HAP-1 (cell line): ENCODE measurements around the gene REX1BD.
"Not testable (repeated sequence)": the region's sequence is repeated elsewhere in the genome, so short reads cannot be mapped to it uniquely, and the experiment has no call there.

ENCODE experiments used
- DNase-seq, 2 experiments: peaks; one replicate each; pipeline ENCODE4 v3.0.0-alpha.2; 2016 to 2020; ENCODE audit warnings: low spot score in 2 of 2
- H3K27me3 ChIP-seq: fragments of 250-450 bp; sonication (Bioruptor Pico); 2 replicates; pipeline ENCODE4 v1.5.1; 2020; ENCODE audit warnings: low read depth, mild to moderate bottlenecking, moderate library complexity
- H3K36me3 ChIP-seq: fragments of 250-450 bp; sonication (Bioruptor Pico); replicated peaks from 2 replicates; pipeline ENCODE4 v1.5.1; 2020; ENCODE audit warnings: mild to moderate bottlenecking
- H3K4me1 ChIP-seq: fragments of 250-450 bp; sonication (Bioruptor Pico); 2 replicates; pipeline ENCODE4 v1.5.1; 2020; ENCODE audit warnings: mild to moderate bottlenecking
- H3K4me3 ChIP-seq: fragments of 250-450 bp; sonication (Bioruptor Pico); 2 replicates; pipeline ENCODE4 v1.5.1; 2020; ENCODE audit warnings: mild to moderate bottlenecking, moderate library complexity
- H3K9me3 ChIP-seq: fragments of 250-450 bp; sonication (Bioruptor Pico); 2 replicates; pipeline ENCODE4 v1.5.1; 2020; ENCODE audit warnings: mild to moderate bottlenecking, moderate library complexity
- in situ Hi-C: fragments of 300-500 bp; cut with MboI; formaldehyde crosslinking; loops from 3 replicates; pipeline ENCODE4 v1.14.3; 2020; ENCODE audit warnings: low sequenced_read_pairs, inconsistent platforms, mixed read lengths

REX1BD gene

DNA sequence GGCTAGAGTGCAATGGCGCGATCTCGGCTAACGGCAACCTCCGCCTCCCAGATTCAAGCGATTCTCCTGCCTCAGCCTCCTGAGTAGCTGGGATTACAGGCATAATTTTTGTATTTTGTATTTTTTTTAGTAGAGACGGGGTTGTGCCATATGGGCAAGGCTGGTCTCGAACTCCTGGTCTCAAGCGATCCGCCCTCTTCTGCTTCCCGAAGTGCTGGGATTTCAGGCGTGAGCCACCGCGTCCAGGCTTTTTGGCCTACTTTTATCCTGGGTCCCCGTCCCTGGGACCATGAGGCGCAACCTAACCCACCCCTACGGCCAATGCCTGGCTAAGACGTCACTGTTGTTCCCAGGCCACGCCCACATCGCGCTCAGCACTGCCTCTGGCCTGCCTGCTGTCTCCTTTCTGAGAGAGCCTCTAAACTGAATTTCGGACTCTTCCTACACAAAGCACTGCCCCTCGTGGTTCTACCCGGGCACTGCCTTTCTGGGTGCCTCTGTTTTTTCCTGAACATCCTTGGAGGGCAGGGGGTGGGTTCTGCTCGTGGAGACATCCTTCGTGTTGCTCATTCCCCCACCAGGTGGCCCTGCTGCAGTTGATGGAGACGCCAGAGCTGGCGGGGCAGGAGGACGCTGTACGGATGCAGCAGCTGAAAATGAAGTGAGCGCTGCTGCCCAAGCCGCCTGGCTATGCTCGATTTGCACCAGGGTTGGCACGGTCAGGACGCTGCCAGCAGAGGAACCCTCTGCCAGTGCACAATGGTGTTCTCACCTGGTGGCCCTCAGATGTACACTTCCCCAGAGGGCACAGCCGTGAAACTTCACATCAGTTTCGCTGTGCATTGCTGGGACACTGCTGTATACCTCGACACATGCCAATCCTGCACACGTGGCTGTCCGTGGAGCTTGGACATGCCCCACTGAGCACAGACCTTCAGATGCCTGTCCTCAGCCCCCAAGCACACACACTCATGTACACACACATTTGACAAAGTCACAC is 2.0 kb downstream of the REX1BD start:
- peak in 1 of 2 experiments; percentile 70 for DNase-seq
- H3K36me3 ChIP-seq: peaks cover 16% of the 10 kb centered on the region
- in situ Hi-C loops: no loop called here
- H3K4me1 ChIP-seq: peaks cover 22% of the 10 kb centered on the region
- 0 out of 2 replicates have a peak, but pooled peaks cover 3% of the 10 kb centered on the region for H3K9me3 ChIP-seq
- H3K27me3 ChIP-seq: 0 out of 2 replicates have a peak, but pooled peaks cover under 1% of the 10 kb centered on the region
- H3K4me3 ChIP-seq: peak overlapping the region; percentile 79; the same call in 1 of the 2 replicates

DNA sequence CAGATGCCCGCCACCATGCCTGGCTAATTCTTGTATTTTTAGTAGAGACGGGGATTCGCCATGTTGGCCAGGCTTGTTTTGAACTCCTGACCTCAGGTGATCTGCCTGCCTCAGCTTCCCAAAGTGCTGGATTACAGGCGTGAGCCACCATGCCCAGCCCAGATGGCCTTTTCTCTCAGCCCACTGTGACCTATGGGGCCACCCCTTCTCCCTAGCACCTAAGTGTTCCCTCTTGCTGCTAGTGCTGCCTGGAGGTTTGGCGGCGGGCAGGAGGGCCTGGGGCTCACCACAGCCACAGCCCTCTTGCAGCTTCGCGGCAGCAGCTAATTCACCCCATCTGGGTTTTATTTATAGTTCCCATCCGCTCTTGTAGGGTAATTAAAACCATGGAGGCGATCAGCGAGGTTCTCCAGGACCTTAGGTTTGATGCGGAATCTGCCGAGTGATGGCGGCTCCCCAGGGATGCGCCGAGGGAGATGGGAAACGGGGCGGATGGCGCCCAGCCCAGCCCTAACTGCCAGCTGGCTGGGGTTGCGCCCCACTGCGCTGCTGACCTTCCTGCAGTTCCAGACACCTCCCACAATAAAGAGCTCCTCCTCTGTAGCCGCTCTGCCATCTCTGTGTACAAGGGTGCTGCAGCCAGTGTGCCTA is 3.3 kb downstream of the REX1BD start:
- no peak for DNase-seq
- Histone ChIP-seq H3K9me3 (0 out of 2 replicates have a peak, but pooled peaks cover 3% of the 10 kb centered on the region), H3K4me1 (peaks cover 22% of the 10 kb centered on the region), H3K4me3 (no peak overlapping the region), H3K36me3 (peaks cover 16% of the 10 kb centered on the region), H3K27me3 (no peaks in the 10 kb centered on the region)
- in situ Hi-C loops: no loop called here

DNA sequence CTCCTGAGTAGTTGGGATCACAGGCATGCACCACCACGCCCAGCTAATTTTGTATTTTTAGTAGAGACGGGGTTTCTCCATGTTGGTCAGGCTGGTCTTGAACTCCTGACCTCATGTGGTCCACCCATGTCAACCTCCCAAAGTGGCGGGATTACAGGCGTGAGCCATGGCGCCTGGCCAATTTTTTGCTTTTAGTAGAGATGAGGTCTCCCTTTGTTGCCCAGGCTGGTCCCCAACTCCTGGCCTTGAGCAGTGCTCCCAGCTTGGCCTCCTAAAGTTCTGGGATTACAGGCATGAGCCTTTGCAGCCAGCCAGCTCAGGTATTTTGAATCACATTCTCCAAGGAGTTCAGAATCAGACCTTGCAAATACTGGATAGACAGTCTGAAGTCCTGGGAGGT is 4.1 kb downstream of the REX1BD start:
- DNase-seq, H3K9me3 ChIP-seq, H3K27me3 ChIP-seq, in situ Hi-C loops, H3K4me3 ChIP-seq: not testable (repeated sequence)
- Histone ChIP-seq H3K36me3 (peaks cover 16% of the 10 kb centered on the region), H3K4me1 (peaks cover 22% of the 10 kb centered on the region)

DNA sequence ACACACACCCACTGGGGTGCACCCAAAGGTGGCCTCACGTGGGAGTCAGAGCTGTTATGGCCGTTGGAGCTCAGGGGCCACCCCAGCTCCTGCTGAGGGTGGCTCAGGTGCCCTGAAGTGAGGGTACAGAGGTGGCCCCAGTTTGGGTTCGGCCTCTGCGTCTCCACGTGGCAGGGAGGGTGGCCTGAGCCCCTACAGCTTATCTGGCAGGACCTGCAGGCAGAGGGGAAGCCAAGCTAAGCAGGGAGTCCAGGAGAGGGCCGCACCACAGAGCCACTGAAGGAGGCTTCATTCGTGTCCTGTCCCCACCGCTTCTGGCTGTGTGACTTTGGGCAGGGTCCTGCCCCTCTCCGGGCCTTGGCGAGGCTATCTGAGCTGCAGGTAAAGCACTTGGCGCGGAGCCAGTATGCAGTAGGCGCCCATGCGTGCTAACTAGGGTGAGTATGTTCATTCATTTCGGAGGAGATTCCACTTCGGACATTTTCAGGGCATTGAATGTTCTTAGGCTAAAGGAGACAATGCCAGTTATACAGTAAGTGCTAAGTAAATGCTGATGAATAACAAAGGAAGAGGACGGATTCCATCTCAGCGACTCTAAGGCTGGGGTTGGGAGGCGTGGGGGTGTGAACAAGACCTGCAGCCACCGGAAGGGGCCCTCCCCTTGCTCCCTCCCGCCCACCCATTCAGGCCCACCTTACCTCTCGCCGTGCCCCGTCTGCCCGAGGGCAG is 4.9 kb downstream of the REX1BD start:
- H3K9me3 ChIP-seq: no peaks in the 10 kb centered on the region
- peaks cover 16% of the 10 kb centered on the region for H3K4me1 ChIP-seq
- in situ Hi-C loops: no loop called here
- H3K27me3 ChIP-seq: no peaks in the 10 kb centered on the region
- H3K4me3 ChIP-seq: peak overlapping the region; percentile 34
- peaks cover 16% of the 10 kb centered on the region for H3K36me3 ChIP-seq
- peak; percentile 70 to 72 for DNase-seq

DNA sequence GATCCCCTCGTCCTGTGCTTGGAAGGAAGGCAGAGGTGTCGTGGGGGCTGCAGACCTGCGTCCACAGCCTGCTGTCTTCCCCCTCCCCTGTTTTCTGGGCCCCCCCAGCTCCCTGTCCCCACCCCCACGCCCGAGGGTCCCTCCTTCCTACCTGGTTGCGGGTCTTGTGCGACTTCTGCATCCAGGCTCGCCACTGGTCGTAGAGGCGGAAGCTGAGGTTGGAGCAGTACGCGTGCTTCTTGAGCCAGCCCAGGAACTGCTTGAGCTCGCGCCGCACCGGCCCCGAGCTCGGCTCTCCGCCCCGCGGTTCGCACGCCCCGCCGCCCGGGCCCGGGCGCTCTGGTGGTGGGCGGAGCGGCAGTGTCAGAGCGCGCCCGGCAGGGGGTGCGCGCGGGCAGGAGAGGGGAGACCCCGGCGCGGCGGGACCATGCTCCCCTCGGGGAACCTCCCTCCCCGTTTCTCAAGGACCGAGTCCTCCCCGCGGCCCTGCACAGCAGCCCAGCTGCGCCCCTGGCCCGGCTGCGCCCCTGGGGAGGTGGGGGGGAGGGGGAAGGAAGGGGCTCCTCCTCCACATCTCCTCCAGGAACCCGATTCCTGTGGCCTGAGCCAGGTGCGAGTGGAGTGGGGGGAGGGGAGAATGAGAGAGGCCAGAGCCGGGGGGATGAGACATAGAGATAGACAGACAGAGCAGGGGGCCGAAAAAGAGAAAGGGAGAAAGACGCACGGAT is 5.7 kb downstream of the REX1BD start:
- Histone ChIP-seq H3K9me3 (no peaks in the 10 kb centered on the region), H3K4me1 (peaks cover 14% of the 10 kb centered on the region), H3K36me3 (peaks cover 16% of the 10 kb centered on the region), H3K4me3 (peak overlapping the region; percentile 34), H3K27me3 (no peaks in the 10 kb centered on the region)
- in situ Hi-C loops: no loop called here
- DNase-seq: peak; percentile 85 to 88

DNA sequence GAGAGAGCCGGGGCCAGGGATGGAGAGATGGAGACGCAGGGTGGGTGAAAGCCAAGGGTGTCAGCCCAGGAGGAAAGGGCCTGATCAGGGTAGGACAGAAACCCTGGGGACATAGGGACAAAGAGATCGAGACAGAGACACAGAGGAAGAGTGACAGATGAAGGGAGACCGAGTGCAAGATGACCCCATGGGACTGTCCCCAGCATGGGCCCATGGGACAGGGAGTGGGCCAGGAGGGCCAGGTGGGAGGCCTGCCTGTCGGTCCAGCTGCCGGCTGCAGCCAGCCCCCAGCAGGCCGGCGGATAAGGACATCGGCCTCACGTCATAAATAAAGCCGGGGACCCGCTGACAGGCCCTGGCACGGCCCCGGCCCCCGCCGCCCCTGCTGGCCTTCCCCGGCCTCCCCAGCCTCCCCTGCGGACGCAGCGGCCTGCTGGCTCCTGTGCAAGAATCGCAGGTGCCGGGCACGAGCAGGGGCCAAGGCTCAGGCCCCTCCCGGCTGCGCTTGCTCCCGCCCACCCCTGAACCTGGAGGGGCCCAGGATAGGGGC is 6.3 kb downstream of the REX1BD start:
- Histone ChIP-seq H3K9me3 (no peaks in the 10 kb centered on the region), H3K4me1 (peaks cover 10% of the 10 kb centered on the region), H3K4me3 (peak overlapping the region; percentile 34), H3K27me3 (no peaks in the 10 kb centered on the region), H3K36me3 (peaks cover 16% of the 10 kb centered on the region)
- in situ Hi-C loops: no loop called here
- no peak for DNase-seq

DNA sequence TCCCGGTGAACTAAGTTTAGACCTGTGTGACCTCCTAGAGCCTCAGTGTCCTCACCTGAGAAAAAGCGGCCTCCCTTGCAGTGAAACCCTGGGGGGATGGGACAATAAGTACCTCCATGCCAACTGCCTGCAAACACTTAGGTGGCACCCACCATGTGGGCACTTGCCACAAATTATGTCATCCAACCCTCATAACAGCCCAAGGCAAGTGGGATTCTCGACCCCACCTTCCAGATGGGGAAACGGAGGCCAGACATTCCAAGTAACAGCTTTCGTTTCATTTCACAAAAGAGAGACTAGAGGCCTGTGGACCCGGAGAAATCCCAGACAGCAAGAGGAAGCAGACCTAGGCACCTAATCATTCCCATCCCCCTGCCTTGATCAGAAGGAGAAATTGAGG is 6.9 kb downstream of the REX1BD start:
- H3K4me3 ChIP-seq: no peak overlapping the region
- H3K9me3 ChIP-seq: no peaks in the 10 kb centered on the region
- no peaks in the 10 kb centered on the region for H3K27me3 ChIP-seq
- H3K4me1 ChIP-seq: peaks cover 6% of the 10 kb centered on the region
- DNase-seq: no peak
- in situ Hi-C loops: no loop called here
- H3K36me3 ChIP-seq: peaks cover 12% of the 10 kb centered on the region

DNA sequence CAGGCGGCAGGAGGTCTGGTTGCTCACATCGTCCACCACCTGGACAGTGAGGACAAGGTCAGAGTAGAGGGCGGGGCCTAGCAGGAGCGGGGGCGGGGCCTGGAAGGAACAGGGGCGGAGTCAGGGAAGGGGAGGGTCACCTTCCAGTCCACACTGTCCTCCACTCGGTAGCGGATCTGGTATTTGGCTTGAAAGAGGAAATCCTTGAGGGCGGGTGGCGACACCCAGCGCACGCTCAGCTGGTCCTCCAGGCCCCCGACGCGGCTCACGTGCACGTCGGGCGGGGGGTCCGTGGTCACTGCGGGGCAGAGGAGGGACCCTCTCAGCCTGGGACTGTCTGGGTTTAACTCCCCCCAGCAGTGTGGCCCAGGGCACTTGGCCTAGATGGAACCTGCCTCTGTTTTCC is 8.2 kb downstream of the REX1BD start:
- Histone ChIP-seq H3K36me3 (peaks cover 3% of the 10 kb centered on the region; the same call in 1 of the 2 replicates), H3K4me1 (peaks cover 6% of the 10 kb centered on the region), H3K4me3 (no peak overlapping the region), H3K9me3 (no peaks in the 10 kb centered on the region), H3K27me3 (no peaks in the 10 kb centered on the region)
- in situ Hi-C loops: no loop called here
- DNase-seq: peak in 1 of 2 experiments; percentile 76

DNA sequence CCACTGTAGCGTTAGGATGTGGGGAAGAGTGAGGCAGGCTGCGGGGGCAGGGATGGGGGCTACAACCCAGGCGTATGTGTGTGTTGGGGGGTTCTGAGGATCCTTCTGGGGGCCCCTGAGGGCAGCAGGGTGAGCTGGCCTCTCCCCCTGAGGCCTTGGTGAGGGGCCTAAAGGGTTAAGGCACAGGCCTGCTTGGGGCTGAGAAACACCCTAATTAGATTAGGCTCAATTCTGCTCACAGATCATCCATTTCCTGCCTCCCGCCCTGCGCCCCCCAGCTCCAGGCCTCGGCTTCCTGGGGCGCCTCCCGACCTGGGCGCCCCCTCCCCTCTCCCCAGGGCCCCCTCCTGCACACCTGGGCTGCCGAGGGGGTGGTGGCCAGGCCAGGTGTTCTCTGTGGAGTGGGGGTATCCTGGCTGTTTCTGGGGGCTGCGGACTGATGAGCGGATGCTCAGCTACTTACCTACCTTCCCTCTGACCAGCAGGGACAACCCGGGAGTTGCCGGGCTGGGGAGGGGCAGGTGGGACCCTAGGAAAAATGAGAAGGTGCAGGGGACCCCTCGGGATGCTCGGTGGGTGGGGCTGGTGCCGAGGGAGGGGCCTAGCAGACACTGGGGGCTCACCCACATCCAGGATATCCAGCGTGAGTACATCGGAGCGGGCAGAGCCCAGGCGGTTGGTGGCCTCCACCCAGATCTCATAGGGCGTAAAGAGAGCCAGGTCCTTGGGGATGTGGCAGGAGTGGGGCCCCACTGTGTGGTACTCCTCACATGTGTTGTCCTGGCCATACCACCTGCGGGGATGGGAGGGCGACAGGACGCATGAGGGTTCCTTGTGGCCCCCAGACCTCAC is 9.4 kb downstream of the REX1BD start:
- Histone ChIP-seq H3K27me3 (no peaks in the 10 kb centered on the region), H3K4me1 (peaks cover 6% of the 10 kb centered on the region), H3K4me3 (no peak overlapping the region), H3K9me3 (no peaks in the 10 kb centered on the region), H3K36me3 (no peaks in the 10 kb centered on the region; the same call in 1 of the 2 replicates)
- no peak for DNase-seq
- in situ Hi-C loops: no loop called here

DNA sequence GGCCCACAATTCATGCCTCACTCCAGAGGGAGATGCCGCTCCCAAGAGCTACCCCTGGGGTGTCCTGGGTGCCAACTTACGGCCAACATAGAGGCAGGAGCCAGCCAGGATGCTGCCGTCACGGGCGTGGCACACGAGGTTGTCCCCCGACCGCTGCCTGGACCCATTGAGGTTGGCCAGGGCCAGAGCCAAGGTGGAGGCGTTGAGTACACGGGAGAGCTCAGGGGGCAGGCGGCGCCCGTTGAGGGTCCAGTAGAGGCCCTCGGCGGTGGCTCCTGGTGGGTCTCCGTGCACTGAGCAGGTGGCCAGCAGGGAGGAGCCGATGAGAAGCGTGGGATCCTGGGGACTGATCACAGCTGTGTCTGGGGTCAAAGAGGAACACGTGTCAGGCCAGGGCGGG is 10.9 kb downstream of the REX1BD start:
- in situ Hi-C loops: no loop called here
- Histone ChIP-seq H3K36me3 (no peaks in the 10 kb centered on the region), H3K4me3 (no peak overlapping the region), H3K4me1 (no peaks in the 10 kb centered on the region; the same call in 1 of the 2 replicates), H3K9me3 (no peaks in the 10 kb centered on the region), H3K27me3 (peaks cover 4% of the 10 kb centered on the region)
- DNase-seq: no peak

DNA sequence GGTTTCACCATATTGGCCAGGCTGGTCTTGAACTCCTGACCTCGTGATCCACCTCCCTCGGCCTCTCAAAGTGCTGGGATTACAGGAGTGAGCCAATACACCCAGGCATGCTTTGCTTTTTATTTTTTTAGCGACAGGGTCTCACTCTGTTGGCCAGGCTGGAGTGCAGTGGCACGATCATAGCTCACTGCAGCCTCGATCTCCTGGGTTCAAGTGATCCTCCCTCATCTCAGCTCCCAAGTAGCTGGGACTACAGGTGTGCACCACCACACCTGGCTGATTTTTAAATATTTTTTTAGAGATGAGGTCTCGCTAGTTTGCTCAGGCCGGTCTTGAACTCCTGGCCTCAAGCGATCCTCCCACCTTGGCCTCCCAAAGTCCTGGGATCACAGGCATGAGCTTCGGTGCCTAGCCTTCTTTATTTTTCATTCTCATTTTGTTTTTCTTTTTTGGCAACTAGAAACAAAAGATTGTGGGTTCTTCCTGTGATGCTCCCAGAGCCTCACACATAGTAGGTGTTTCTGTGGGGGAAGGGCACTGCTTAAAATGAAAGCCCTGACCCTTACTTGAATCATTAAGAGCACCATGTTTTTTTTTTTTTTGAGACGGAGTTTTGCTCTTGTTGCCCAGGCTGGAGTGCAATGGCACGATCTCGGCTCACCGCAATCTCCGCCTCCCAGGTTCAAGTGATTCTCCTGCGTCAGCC is 12.2 kb downstream of the REX1BD start:
- peaks cover 18% of the 10 kb centered on the region for H3K27me3 ChIP-seq
- H3K4me3 ChIP-seq, H3K9me3 ChIP-seq, H3K36me3 ChIP-seq, DNase-seq, H3K4me1 ChIP-seq, in situ Hi-C loops: not testable (repeated sequence)

DNA sequence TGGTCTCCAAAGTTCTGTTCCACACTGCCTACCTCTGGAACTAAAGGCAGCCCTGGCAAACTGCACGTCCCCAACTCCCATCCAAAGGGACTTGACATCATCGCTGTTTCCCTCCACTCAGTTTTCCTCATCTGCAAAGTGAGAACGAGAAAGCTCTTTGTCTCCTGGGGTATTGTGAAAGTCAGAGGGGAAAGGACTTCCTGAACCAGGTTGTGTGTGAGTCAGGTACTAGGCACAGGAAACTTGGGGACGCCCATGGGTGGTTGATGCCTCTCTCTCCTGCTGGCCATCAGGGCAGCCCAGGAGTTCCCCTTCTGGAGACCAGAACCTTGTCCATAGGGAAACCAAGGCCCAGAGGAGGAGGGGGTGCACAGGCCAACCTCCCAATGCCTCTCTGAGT is 13.3 kb downstream of the REX1BD start:
- H3K36me3 ChIP-seq: no peaks in the 10 kb centered on the region

More for the DNA sequence above, 13.3 kb downstream of the REX1BD start:
- H3K4me1 ChIP-seq: no peaks in the 10 kb centered on the region
- no peak overlapping the region for H3K4me3 ChIP-seq
- in situ Hi-C loops: no loop called here
- H3K27me3 ChIP-seq: peaks cover 21% of the 10 kb centered on the region
- H3K9me3 ChIP-seq: no peaks in the 10 kb centered on the region
- no peak for DNase-seq
